GM18526 (cell line): ENCODE data around the gene LAMC2.

Experiments
- POLR2A ChIP-seq: IDR thresholded peaks from 3 replicates; pipeline ENCODE4 v1.6.1; 2011; ENCODE audit not compliant: insufficient read length; ENCODE audit errors: extremely low read depth

Gene LAMC2

DNA sequence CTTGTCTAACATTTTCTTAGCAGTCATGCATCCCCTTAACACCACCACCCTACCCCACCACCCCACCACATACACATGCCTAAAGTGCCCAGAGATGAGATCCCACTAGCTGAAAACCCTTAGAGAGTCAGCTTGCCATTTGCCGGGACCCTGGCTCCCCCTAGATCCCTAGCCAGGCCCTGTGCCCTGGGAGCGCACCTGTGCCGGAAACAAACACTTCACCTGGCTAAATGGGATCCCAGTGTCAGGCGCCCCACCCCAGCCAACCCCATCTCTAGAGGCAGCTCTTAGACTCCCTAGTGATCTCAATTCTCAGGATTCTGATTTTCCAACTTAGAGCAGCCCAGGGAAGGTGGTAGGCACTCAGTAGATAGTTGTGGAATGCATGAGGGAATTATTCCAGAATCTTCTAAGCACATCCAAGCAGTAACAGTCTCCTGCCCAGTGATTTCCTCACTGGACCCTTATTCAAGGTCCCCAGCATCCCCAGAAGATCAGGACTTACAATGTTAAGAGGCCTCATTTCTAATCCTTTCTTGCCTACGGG is 105.2 kb downstream of the LAMC2 start:
- TF ChIP-seq POLR2A: no peak

DNA sequence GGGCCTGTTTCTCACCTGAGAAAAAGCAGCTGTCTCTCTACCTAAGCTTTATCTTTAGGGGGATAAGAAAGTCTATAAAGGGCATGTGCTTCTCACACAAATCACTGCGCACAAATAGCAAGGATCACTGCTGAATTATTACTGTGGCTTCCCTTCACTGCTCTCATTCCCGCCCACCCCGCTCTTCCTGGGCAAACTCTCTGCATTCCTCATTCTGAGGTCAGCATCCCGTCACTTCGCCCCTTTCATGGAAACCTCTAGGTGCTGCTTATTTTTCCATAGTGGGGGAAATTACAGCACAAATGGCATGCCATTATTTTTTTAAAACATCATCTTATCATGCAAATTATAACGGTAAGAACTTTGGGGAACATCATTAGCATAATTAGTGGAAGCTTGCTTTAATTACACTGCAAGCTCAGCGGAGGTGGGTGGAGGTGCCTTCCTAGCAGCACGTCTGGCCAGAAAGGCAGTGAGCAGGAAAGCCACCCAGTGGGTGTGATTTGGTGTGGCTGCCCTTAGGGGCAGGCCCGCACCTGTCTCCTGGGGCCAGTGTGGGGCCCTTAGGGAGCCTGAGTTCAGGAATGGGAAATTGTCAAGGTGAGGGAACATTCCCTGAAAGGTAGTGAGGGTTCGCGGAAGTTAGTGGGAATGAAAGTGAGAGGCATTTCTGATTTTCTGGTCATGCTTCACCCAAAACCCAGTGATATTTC is 105.9 kb downstream of the LAMC2 start:
- no peak for TF ChIP-seq POLR2A

DNA sequence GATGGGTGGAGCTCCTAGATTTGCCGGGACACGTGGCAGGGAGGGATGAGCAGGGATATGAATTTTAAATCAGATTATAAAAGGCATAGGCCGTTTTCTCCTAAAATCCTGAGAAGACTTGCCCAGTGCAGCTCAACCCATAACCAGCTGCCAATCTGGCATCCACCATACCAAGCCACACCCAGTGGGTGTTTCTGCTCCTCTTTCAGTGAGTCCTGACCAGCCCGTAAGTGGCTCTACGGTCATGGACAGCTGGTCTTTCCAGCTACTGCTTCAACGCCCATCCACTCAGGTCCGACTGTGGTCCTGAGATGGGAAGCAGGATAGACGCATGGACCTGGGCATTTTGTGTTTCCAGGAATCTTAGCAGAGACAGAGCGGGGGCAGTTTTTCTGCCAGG is 107.2 kb downstream of the LAMC2 start:
- no peak for TF ChIP-seq POLR2A

DNA sequence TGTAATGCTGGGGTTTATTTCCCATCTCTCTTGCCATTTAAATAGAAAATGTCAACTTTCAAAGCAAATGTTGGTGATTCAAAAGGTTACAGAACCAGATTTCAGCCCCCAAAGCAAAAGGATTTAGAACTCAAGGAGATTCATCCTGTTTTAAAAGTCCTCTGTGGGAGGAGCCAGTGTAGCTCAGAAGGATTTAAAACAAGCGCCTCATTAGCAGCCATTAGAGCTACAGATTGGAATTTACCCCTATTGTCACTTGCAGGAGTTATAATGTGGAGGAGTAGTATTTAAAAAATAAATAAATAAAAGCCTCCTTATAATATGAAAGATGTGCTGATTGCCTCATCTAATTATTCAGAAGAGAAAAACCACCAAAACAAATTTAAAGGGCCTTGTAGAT is 107.8 kb downstream of the LAMC2 start:
- no peak for TF ChIP-seq POLR2A
